ENCODE data around the gene POLR3GL.

The POLR3GL gene

GRCh38 chr1:145951526-145951925 is 13.0 kb upstream of the POLR3GL start:
- no peak for DNase-seq

DNA sequence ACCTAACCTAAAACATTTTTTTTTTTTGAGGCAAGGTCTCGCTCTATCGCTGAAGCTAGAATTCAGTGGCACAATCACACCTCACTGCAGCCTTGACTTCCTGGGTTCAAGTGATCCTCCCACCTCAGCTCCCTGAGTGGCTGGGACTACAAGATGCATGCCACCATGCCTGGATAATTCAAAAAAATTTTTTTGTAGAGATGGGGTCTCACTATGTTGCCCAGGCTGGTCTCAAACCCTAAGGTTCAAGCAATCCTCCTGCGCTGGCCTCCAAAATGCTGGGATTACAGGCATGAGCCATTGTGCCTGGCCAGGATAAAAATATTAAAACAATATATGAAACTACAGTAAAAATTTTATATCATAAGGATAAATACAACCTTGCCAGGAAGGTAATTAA is 11.6 kb upstream of the POLR3GL start:
- no peak for DNase-seq

DNA sequence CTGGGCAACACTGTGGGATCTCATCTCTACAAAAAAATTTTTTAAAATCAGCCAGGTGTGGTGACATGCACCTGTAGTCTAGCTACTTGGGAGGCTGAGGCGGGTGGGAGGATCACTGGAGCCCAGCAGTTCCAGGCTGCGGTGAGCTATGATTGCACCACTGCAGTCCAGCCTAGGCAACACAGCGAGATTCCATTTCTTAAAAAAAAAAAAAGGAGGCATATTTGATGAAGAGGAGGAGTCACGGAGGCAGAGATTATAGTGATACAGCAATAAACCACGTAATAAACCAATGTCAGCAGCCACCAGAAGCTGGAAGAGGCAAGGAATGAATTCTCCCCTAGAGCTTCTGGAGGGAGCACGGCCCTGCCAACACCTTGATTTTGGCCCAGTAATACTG is 10.6 kb upstream of the POLR3GL start:
- DNase-seq: no peak

DNA sequence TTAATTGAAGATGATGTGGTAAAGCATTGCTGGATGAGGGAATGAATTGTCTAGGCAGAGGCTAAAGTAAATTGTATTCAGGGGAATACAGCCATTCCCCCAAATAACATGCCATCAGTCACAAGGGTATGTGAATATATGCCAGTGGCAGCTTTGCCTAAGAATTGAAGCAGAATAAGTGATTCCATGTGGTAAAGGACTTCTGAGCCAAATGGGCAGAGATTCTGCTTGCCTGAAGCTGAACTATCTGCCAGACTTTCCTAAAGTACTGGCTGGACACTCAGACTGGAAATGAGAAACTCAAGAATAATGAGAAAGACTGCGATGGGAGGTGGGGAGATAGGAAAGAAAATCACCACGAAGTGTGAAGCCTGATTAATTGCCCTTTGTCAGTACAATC is 9.1 kb upstream of the POLR3GL start:
- DNase-seq: no peak

GRCh38 chr1:145956361-145956760 is 8.1 kb upstream of the POLR3GL start:
- no peak for DNase-seq

DNA sequence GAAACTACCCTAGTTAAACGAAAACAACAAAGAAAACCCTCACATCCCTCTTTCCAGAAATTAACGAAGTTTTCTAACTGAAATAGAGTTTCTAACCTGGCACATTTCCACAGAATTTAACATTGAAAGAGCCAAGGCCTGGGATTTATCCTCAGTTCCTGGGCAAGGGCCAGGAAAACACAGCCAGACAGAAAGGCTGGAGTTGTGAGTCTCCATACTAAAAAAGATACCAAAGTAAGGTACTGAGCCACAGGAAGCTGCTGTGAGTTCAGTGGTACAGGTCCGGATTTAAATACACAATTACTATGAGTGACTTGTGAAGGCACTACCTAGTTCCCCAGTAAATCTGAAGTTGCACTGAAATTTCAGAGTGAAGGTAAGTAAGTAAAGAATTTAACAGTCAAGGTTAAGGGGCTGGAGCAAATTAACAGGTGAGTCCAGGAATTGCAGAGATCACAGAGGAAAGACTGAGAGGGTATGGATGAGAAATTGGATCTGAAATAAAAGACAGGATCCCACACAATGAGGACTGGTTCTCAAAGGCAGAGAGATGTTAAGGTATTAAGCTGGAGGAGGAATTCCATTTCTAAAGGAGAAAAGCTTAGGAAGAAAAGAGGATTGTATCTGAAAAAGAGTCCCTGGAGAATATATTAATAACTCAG is 7.6 kb upstream of the POLR3GL start:
- peak; percentile 55 for DNase-seq

- peak; percentile 97 for DNase-seq
These were observed 6.8 kb upstream of the POLR3GL start, which contains the start of gene LIX1L for GRCh38 chr1:145957443-145958319. Gene LIX1L (minus strand): TSS chr1:145958017. CDS start chr1:145957927, 90 bp downstream.

DNA sequence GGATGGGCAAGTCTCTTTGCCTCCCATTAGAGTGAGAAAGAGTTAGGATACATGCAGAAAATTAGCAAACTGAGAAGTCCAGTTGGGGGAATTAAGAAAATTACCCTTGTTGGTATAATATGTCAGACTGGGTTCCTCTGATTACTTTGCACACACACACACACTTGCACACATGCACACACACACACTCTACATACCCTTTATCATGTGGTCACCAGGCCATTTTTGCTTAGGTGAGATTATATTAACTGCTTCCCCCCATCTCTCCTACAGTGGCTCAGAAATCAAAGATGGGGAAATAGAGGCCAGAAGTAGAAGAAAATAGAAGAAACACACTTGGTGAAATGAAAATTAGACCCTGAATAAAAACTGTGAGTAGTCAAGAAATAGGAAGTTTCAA is 5.8 kb upstream of the POLR3GL start:
- DNase-seq: no peak

GRCh38 chr1:145959333-145959732 is 5.2 kb upstream of the POLR3GL start:
- DNase-seq: no peak

DNA sequence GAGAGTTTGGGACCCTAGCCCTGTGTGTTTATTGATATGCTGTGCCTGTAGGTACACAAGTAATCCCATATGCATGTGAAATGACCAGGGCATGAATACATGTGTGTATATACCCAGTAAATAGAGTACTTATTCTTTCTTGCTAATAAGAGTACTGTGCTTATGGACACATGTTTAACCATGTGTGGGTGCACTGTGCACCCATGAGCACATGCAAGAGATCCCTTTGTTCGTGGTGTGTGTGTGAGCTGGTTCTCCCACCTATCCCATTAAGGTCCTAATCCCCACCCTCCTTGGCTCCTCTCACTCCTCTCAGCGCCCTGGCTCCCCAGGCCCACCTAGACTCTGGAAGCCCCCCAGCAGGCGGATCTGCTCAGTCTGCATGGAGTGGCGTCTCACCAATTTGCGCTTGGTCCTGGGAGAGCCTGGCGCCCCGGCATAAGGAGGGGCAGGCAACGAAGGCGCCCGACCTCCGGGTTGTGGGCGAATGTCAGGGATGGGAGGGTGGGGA is 4.5 kb upstream of the POLR3GL start:
- no peak for DNase-seq

GRCh38 chr1:145960468-145961108 is 3.9 kb upstream of the POLR3GL start:
- peak; percentile 58 for DNase-seq

DNA sequence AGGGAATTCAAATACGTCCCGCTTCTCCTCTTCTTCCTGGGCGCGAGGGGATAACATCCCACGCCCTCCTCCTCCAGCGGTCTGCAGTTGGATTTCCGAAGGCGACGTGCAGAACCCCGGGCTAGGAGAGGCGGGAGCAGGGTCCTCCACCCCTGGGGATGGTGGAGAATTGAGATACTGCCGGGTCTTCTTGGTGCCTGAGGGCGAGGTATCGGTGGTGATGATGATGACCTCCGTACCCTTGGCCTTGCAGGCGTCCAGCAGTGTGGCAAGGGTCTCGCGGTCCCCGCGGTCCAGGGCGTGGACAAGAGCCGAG is 3.4 kb upstream of the POLR3GL start:
- no peak for DNase-seq

- no peak for DNase-seq
These were observed 2.9 kb upstream of the POLR3GL start for GRCh38 chr1:145961425-145962156.

GRCh38 chr1:145962157-145963102 is 2.1 kb upstream of the POLR3GL start:
- DNase-seq: no peak

DNA sequence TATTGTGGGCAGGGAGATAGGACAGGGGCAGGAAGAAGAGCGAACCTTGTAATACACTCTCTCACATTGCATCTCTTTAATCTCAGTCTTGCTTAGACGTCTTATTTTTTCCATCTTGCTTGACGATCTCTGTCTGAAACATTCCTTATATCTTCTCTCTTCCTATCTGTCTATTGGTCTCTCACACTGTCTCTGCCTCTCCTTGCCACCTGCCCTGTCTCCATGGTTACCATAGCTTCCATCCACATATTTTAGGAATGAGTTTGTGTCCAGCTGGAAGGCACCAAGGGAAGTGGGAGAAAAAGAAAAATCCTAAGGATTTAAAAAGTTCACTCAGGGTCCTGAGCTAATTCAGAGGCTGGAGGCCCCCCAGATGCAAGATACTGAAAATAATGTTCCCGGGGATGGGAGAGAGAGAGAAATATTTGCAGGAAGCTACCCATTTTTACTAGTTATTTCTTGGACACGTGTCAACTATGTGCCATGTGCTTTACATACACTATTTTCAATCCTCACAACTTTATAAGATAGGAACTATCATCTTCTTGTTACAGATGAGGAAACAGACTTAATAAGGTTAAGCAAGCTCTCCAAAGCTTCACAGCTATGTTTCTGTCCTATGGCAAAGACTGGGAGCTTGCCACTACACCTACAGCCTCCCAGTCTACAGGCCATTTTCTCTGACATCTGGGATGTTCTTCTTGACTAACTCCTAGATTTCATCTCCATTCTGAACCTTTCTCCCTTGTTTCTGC is 1.0 kb upstream of the POLR3GL start:
- DNase-seq: peak; percentile 87

- no peak for DNase-seq
These were observed 742 bp downstream of the POLR3GL start for GRCh38 chr1:145965119-145965744.

- no peak for DNase-seq
These were observed 2.8 kb downstream of the POLR3GL start for GRCh38 chr1:145967288-145967687.

DNA sequence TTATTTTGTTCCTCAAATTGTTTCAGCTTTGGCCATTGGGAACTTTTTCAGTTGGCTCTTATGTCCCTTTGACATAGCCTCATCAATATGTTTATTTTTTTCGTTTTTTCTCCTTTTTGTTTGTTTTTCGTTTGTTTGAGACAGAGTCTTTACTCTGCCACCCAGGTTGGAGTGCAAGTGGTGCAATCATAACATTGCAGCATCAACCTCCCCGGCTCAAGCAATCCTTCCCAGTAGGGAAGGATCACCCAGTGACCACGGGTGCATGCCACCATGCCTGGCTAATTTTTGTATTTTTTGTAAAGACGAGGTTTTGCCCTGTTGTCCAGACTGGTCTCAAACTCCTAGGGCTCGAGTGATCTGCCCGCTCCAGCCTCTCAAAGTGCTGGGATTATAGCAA is 8.1 kb downstream of the POLR3GL start:
- no peak for DNase-seq

- DNase-seq: no peak
These were observed 10.2 kb downstream of the POLR3GL start for GRCh38 chr1:145974721-145975120.

DNA sequence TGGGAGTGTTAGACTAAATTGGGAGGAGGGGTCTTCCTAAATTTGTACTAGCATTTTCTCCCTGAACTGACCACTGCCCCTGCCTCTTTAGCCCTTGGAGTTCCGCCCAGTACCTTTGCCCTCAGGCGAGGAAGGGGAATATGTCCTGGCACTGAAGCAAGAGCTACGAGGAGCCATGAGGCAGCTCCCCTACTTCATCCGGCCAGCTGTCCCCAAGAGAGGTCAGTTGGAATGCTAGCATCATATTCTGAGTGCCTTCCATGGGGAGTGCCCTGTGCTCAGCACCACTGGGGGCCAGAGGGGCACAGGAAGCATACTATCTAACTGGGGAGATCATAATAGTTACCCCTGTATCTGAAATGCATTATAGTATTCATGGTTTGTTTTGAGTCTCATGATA is 10.7 kb downstream of the POLR3GL start:
- no peak for DNase-seq

GRCh38 chr1:145977016-145977415 is 12.5 kb downstream of the POLR3GL start:
- no peak for DNase-seq
